CD4-positive, alpha-beta T cell treated with Interleukin-6 at 100 ng/mL for 8 hours (primary cell): ENCODE results near the gene NAXD.
"Not testable (repeated sequence)": the region's sequence is repeated elsewhere in the genome, so short reads cannot be mapped to it uniquely, and the experiment has no call there.

Experiments
- DNase-seq: peaks from one replicate; pipeline ENCODE4 v3.0.0-alpha.2; 2020; ENCODE audit warnings: mixed read lengths, low spot score

Gene NAXD

DNA sequence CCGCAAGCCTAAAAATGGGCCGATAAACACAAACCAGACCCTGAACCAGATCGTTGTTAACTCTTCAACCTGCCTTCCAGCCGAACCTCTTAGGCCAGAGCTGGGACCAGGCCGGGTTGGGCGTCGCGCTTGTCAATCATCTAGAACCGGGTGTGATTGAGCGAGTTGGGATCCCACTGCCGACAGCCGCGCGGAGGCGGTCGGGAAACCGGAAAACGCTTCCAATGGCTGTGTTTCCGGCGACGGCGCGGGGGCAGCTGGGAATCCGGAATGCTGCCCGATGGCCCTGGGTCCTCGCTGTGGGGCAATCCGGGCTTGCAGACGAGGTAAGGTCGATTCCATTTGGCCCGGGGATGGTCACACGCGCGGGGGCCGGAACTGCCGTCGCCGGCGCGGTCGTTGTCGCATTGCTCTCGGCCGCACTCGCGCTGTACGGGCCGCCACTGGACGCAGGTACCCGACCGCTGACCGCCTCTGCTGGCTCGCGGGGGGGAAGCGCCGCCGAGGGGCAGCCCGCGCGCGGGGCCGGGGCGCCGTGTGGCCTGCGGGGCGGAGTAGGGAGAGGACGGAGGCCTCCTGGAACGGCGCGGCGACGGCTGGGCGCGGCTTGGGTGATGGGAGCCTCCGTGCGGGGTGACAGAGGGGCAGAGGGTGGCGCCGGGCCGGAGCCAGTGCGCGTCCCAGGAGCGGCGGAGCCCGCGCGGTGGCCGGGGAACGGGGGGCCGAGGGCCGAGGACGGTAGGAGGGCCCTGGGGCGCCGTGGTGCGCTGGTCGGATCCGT is at the start of gene NAXD:
Gene NAXD (plus strand): TSS at position 224 of the 781 bp plus-strand sequence. CDS start 57 bp downstream, at position 281.
- peak; percentile 78 for DNase-seq

DNA sequence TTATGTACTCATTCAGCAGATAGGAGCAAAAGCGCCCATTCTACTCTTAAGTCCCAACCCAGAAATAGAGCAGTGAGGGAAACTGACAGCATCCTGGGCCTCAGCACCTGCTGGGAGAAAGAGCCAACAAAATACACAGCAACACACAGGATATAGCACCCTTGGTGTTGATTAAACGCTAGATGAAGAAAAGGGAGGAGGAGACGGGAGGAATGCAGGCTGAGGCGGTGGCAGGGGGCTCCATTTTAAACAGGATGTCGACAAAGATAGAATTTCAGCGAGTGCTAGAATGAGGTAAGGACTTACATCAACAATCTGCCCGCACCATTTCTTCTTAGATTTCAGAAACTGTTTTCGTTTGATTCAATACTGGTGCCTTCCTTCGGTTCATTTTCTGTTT is 49.2 kb upstream of the NAXD start:
- no peak for DNase-seq

DNA sequence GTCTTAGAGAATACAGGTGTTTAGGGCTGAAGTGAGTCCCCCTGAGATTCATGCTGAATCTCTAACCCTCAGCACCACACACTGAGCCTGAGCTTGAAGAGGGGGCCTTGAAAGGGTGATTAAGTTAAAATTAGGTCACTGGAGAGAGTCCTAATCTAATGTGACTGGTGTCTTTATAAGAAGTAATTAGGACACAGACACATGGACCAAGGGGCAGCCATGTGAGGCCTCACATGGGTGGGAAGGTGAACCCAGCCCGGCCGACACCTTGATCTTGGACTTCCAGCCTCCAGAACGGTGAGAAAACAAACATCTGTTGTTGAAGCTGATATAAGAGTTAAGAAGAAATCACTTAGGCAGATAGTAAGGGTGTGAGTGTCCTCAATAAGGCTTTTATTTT is 46.7 kb upstream of the NAXD start:
- no peak for DNase-seq

DNA sequence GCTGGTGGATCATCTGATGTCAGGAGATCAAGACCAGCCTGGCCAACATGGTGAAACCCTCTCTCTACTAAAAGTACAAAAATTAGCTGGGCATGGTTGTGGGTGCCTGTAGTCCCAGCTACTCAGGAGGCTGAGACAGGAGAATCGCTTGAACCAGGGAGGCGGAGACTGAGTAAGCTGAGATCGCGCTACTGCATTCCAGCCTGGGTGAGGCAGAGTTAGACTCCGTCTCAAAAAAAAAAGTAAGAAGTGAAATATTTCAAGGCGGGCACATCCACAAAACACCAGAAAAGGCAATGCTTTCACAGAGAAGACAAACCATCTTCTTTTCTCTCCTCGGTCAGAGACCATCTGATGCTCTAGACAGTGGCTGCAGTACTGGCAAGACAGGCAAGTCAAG is 45.4 kb upstream of the NAXD start:
- DNase-seq: not testable (repeated sequence)

DNA sequence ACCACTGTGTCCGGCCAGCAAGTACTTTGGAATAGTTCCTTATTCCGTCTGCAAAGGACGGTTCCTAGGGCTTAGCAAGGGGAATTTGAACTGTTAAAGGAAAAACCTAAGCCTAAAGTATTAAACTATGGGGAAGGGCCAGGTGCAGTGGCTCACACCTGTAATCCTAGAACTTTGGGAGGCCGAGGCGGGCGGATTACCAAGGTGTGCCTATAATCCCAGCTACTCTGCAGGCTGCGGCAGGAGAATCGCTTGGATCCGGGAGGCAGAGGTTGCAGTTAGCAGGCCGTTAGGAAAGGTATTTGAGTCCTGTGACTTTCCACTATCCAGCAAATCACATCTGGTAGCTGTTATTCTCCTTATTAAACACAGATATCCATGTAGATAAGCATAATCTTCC is 44.5 kb upstream of the NAXD start:
- no peak for DNase-seq

DNA sequence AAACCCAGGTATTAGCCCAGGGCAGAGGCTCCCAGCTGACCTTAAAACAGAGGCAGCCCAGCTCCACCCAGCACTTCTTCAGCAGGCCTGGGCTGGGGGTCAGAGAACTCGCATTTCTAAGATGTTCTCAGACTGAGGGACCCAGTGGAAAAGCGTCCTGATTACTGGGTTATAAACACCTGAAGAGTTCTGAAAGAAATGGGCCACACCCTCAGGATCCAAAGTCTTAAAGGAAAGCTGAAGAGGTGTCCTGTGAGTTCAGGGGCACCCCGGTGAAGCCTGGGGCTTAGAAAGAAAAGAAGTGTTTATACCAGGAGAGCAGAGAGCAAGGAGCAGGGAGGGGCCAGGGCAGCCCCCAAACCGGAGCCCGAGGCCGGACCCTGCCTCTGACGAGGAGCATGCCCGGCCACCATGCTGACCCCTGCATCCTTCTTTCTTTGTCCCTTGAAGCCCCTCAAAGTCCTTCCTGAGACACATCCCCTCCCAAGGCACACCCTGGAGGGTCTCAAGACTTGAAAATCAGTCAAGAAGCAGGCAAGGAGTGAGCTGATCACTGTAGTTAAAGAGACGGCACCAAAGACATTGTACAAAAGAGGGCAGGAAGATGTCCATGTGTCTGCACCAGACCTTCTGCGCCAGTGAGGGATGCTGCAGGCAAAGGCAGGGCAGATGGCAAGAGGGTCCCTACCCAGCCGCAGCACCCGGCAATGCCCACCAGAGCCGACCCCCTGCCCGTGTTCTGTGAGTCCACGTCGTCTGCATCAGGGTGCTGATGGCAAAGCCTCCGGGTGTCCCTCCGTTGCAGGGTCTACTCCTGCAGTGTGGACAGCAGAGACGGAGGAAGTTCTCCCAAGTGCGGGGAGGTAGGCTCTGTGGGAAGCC is 43.2 kb upstream of the NAXD start:
- no peak for DNase-seq

DNA sequence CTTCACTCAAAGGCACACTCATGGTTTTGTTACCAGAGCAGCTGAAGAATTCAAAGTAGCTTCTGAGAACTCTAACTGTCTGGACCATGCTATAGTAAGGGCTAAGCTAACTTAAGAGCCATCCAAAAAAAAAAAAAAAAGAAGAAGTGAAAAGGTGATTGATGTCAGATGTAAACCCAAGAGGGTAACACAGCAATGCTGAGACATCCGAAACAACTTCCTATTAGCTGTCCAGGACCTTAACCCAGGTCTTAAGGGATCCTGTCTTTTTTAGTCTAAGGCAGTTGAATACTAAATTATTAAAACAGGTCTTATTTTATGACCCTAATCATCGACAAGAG is 42.6 kb upstream of the NAXD start:
- no peak for DNase-seq

DNA sequence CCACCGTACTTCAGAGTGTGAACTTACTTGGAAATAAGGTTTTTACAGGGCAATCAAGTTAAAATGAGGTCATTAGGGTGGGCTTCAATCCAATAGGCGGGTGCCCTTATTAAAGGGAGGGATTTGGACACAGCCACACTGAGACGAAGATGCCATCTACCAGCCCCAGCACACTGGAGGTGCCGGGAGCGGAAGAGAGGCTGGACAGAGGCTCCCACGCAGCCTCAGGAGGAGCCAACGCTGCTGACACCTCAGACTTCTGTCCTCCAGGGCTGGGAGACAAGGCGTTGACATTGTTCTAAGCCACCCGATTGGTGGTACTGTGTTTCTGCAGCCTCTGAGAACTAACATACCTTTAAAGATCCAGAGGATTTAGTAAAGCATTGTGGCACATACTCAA is 41.2 kb upstream of the NAXD start:
- no peak for DNase-seq

DNA sequence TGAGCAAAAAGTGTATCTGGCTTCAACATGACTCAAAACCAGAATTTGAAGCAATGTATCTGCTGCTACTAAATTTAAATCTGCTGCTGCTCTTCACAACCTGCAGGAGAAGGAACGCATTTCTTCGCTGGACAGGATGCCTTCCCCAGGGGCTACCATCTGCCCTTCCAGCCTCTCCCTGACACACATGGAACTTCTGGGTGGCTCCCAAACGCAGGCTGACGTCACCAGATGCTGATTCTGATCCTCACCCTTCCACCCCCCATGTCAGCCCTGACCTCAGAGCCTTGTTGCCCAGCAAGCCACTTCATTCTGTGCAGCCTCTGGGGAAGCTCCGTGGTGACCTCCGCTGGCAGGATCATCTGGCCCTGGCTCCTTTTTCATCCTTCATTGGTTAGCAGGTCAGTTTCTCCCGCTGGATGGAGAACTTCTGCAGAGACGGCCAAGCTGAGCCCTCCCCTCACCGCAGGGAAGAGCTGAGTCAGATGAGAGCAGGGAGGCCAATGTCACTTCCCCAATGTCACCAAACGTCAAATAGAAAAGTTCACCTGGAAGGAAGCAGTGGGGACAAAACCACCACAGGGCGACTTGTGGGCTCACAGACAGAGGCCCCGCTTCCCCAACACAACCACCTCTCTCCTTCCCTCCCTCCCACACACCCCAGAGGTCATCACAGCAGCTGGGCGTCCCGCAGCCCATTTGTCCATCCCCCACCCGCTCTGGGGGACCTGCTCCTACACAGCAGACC is 39.8 kb upstream of the NAXD start:
- no peak for DNase-seq

DNA sequence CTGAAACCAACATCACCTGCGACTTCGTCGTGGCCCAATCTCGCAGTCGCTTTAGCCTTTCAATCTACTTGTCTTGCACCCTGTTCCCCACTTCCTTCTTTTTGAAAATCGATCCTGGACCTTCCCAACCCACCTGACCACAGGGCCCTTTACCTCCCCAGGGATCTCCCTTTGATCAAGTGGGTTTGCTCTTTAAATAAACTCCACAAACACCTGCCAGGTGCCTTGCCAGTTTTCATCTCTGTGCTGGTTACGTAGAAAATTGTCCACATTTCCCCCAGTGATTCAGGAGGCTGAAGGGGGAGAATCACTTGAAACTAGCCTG is 39.3 kb upstream of the NAXD start:
- DNase-seq: no peak

DNA sequence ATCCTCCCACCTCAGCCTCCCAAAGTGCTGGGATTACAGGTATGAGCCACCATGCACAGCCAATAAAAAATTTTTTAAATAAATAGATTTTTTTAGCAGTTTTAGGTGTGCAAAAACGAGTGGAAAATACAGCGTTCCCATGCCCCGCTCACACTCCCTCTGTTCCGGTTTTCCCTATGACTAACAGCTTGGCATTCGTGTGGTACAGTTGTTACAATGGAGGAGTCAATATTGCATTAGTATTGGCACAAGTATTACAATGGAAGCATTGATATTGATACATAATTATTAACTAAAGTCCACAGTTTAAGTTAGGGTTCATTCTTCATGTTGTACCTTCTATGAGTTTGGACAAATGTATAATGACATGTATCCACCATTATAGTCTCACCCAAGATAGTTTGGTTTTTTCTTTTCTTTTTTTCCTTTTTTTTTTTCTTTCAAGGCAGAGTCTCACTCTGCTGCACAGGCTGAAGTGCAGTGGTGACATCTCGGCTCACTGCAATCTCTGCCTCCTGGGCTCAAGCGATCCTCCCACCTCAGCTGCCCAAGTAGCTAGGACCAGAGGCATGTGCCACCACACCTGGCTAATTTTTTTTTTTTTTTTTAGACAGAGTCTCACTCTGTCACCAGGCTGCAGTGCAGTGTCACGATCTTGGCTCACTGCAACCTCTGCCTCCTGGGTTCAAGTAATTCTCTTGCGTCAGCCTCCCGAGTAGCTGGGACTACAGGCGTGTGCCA is 38.4 kb upstream of the NAXD start:
- DNase-seq: no peak

DNA sequence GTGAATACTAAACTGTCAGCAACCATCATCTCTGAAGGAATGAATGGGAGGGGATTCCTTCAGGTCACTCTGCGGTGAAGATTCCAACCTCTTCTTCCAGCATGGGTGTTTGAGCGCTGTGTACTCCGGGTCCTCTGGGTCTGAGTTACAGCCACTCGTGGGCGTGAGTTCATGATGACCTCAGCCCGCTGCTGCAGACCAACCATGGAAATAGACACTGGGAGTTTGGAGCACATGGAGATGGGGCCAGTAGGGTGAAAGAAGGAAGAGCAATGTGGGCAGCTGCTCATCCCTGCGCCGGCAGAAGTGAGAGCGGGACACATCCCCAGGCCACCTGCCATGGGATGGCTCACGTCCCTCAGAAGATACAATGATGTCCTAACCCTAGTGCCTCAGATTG is 37.0 kb upstream of the NAXD start:
- no peak for DNase-seq

DNA sequence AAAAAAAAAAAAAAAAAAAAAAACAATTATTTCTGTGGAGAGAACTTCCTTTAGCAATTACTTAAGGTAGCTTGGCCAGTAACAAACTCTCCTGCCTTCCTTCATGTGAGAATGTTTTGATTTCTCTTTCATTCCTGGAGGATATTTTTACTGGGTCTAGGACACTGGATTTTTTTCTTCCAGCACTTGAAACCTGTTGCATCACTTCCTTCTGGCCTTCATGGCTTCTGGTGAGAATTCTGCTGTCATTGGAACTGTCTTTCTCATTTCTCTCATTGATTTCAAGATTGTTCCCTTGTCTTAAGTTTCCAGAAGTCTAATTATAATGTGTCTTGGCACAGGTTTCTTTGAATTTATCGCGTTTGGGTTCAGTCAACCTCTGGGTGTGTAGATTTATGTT is 34.5 kb upstream of the NAXD start:
- DNase-seq: no peak

DNA sequence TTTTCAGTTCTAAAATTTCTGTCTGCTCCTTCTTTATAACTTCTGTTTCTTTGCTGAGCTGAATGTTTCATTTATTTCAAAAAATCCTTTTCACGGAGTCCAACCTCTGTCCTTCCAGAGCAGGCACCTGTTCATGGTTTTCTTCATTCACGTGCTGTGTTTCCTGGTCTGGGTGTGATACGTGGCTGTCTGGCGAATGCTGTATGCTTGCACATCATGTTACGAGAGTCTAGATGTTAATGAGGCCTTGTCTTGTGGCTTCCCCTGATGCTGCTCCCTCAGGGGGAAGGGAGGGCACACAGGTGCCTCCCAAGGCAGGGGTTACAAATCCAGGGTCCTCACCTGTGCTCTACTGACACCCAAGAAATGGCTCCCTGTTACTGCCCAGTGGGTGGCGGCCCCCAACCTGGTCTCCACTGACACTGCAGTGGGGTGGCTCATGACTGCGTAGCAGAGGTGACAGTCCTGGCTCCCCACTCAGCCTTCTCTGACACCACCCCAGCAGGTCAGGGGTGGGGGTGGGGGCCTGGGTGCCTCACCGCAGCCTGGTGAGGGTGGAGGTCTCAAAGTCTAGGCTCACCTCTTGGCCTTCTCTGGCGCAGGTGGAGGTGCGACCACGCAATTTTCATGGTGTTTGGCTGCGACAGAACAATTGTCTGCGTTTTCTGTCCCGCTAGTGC is 33.7 kb upstream of the NAXD start:
- no peak for DNase-seq

DNA sequence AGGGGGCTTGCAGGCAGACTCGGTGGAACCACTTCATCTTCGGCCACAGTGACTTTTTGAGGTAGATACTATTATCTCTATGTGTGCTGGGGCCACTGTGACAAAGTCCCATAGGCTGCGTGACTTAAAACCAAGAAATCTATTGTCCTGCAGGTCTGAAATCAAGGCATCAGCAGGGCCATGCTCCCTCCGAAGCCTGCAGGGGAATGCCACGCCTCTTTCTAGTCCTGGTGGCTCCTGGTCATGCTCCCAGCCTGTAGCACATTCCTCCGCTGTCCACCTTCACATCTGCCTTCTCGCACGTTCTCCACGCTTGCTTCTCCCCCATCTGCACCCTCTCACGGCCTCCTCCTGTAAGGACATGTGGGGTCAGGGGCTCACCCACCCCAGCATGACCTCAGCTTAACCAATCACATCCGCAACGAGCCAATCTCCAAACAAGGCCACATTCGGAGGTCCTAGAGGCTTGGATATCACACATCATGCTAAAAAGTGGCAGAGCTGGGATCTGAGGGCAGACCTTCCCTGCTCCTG is 32.9 kb upstream of the NAXD start:
- no peak for DNase-seq

DNA sequence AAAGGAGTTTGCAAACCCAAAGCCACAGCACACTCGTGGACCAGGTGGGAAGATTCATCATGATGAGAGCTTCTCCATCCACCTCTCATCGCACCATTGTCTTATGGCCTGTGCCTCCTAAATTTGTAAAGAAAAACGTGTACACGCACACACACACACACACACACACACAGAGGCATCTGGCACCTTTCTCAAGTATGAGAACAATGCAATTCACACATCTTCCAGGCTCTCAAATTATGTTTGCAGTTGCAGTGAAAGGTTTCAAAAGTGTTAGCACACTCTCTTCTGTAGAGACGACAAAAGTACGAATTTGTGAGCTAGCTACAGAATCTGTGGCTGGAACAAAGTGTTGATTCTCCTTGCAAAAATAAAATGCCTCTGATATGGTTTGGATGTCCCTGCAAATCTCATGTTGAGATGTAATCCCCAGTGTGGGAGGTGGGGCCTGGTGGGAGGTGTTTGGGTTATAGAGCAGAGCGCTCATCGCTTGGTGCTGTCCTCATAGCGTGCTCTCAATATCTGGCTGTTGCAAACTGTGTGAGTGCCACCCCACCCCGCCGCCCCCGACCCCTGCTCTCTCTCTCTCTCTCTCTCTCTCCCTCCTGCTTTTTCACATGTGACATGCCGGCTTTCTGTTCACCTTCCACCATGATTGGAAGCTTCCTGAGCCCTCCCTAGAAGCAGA is 32.0 kb upstream of the NAXD start:
- no peak for DNase-seq

DNA sequence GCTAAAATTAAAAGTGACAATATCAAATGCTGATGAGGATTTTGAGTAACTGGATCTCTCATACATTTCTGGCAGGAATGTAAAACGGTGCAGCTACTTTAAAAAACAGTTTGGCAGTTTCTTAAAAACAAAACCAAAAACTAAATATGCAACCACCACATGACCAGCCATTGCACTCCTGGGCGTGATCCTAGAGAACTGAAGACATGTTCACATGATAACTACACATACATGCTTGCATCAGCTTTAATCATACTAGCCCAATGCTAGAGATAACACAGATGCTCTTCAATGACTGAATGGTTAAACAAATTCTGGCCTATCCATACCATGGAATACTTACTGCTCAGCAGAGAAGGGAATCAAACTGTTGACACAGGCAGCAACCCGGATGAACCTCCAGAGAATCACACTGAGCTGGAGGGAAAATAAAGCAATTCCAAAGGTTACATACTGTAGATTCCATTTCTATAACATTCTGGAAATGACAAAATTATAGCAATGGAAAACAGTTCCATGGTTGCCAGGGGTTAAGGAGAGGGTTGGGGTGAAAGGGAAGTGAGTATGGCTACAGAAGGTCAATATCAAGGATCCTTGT is 25.5 kb upstream of the NAXD start:
- DNase-seq: no peak

DNA sequence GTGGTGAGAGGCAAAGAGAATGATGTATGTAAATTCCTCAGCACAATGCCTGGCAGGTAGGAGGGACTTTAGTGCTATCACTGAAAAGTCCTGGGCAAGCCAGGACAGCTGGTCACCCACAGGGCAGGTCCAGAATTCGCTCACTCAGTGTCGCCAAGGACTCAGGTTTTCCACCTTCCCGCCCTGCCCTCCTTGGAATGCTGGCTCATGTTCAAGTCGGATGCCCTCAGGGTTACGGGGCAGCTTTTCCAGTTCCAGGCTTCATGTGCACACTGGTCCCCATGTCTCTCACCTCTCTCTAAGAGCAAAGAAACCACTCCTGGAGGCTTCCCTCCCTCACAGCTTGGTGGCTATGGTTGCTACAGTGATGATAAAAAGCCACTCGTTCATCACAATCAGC is 24.8 kb upstream of the NAXD start:
- no peak for DNase-seq

DNA sequence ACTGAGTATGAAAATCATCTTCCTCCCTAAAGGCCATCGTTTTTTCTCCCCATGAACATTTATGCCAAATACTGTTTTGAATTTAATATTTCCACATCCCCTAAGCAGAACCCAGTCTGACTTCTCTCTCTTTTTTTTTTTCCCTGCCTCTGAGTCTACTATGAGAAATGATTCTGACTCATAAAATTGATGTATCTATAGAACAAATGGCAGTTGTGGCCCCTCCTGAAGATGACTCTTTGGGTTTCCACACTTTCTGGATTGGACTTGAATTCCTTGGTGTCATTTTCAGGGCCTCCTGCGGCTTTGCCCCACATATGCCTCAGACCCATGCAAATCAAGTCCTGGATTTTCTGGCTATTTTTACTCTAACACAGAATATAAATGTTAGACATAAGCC is 22.7 kb upstream of the NAXD start:
- no peak for DNase-seq

DNA sequence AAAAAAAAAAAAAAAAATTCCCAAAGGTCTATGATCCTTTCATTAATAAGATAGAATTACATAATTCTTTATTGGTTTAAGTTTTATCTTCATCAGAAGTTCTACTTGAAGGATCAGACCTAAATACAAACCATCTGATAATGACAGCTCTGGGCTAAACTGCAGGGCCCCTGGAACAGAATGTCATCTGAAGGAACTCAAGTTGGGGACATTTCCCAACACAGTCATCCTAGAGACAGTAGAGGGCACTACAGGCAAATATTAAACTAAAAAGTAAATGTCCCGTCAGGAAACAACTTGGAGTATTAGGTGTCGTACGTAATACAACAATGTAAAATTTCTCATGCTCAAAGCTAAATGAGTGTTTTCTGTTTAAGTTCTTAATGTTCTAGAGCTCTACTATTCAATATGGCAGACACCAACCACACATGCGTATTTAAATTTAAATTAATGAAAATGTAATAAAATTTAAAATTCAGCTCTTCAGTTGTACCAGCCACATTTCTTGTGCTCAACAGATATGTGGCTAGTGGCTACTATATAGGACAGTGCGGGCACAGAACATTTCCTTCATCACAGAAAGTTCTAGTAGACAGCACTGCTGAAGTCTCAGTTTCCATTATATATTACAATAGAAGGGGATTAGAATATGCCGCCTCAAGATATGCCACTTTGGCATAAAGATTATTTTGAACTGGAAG is 21.8 kb upstream of the NAXD start:
- DNase-seq: peak; percentile 34
